T-cell (primary cell): ENCODE measurements around the gene PITX3. TPM values are rescaled to one million over a fixed set of nuclear protein-coding genes. Genes with fewer than 3 reads are reported as not detected.

Experiments used
- ATAC-seq, 4 experiments: fragments of 200-7000 bp in 3 of 4; fragments of 150-1000 bp in 1 of 4; cut with Tn5 transposase; replicated peaks in 1 of 4; 1 replicate in 3 of 4; 2 replicates in 1 of 4; pipeline ENCODE4 v1.10.0; 2021; ENCODE audit warnings: moderate library complexity in 3 of 4, mild to moderate bottlenecking in 2 of 4, moderate number of reproducible peaks in 1 of 4
- CTCF ChIA-PET, 2 donors: fragments of 300-600 bp; sonication (Branson Sonifier 250); formaldehyde crosslinking; loops; one replicate each; lab custom pipeline; 2022; ENCODE audit warnings: antibody characterized with exemption in 2 of 2; lab: Charles Lee
- POLR2A ChIA-PET, 2 donors: fragments of 300-600 bp; sonication (Branson Sonifier 250); formaldehyde crosslinking; loops; one replicate each; lab custom pipeline; 2022; ENCODE audit warnings: antibody characterized with exemption in 2 of 2; lab: Charles Lee
- DNase-seq, 35 experiments: peaks; one replicate each; pipeline versions ENCODE4 v3.0.0 to v3.0.0-alpha.2; 2013 to 2023
- H3K27ac ChIP-seq: one replicate; pipeline ENCODE4 v1.5.1; 2013; ENCODE audit warnings: low read length
- H3K27me3 ChIP-seq, 2 experiments: replicated peaks in 1 of 2; 1 replicate in 1 of 2; 2 replicates in 1 of 2; pipeline versions ENCODE4 v1.6.1 to v1.7.0; 2013; ENCODE audit warnings: low read length in 1 of 2, mixed read lengths in 1 of 2; ENCODE audit not compliant: control insufficient read depth in 2 of 2, insufficient read depth in 2 of 2; ENCODE audit errors: extremely low read depth in 1 of 2
- H3K36me3 ChIP-seq, 2 donors: 1 replicate in 1 of 2; 2 replicates in 1 of 2; pipeline versions ENCODE4 v1.6.1 to v1.7.0; 2013; ENCODE audit warnings: low read length in 1 of 2; ENCODE audit not compliant: control insufficient read depth in 2 of 2, insufficient read depth in 1 of 2; ENCODE audit errors: extremely low read depth in 1 of 2
- H3K4me1 ChIP-seq, 2 experiments: 1 replicate in 1 of 2; 2 replicates in 1 of 2; pipeline versions ENCODE4 v1.6.1 to v1.7.0; 2013; ENCODE audit warnings: low read length in 2 of 2, mixed read lengths in 1 of 2; ENCODE audit not compliant: insufficient read depth in 2 of 2, control insufficient read depth in 1 of 2; ENCODE audit errors: extremely low read depth in 1 of 2
- H3K4me3 ChIP-seq, 2 donors: 1 replicate in 1 of 2; 2 replicates in 1 of 2; pipeline versions ENCODE4 v1.5.1 to v1.7.0; 2013; ENCODE audit warnings: mild to moderate bottlenecking in 2 of 2, low read length in 1 of 2, moderate library complexity in 1 of 2; ENCODE audit not compliant: control insufficient read depth in 1 of 2; ENCODE audit errors: extremely low read depth in 1 of 2
- H3K9me3 ChIP-seq: 2 replicates; pipeline ENCODE4 v1.7.0; 2013
- H3K27ac Mint-ChIP-seq, 2 donors: one replicate each; pipeline ENCODE4 v1.8.0; 2020 to 2021; ENCODE audit warnings: mild to moderate bottlenecking in 2 of 2, mixed read lengths in 2 of 2
- H3K27me3 Mint-ChIP-seq, 2 donors: one replicate each; pipeline ENCODE4 v1.8.0; 2021 to 2022; ENCODE audit warnings: mixed read lengths in 2 of 2
- H3K36me3 Mint-ChIP-seq: one replicate; pipeline ENCODE4 v1.8.0; 2021; ENCODE audit warnings: mixed read lengths
- H3K4me1 Mint-ChIP-seq, 3 donors: one replicate each; pipeline ENCODE4 v1.8.0; 2020 to 2022; ENCODE audit warnings: mixed read lengths in 3 of 3, mild to moderate bottlenecking in 1 of 3
- H3K4me3 Mint-ChIP-seq, 3 donors: one replicate each; pipeline ENCODE4 v1.8.0; 2020 to 2022; ENCODE audit warnings: mild to moderate bottlenecking in 3 of 3, mixed read lengths in 3 of 3, moderate library complexity in 3 of 3
- H3K9me3 Mint-ChIP-seq, 3 donors: one replicate each; pipeline ENCODE4 v1.8.0; 2020 to 2022; ENCODE audit warnings: mixed read lengths in 3 of 3
- WGBS: methylation state at CpG from one replicate; pipeline ENCODE4 v1.1.5; 2013; ENCODE audit warnings: missing lambda C conversion rate; ENCODE audit not compliant: insufficient coverage; 5-methylcytosine and 5-hydroxymethylcytosine counted together
- total RNA-seq, 35 experiments: library from RNA in 6 of 35; stranded (reverse) in 6 of 35; fragments of 120-200 nt in 1 of 35; gene quantifications; one replicate each; pipeline versions ENCODE4 v1.2.1 to v1.2.4 and lab custom pipeline; 2013 to 2026

The PITX3 gene
- total RNA-seq, 5 donors from 2014 or later (not counting 1 experiment from before 2014, with no cell fraction given): not detected

DNA sequence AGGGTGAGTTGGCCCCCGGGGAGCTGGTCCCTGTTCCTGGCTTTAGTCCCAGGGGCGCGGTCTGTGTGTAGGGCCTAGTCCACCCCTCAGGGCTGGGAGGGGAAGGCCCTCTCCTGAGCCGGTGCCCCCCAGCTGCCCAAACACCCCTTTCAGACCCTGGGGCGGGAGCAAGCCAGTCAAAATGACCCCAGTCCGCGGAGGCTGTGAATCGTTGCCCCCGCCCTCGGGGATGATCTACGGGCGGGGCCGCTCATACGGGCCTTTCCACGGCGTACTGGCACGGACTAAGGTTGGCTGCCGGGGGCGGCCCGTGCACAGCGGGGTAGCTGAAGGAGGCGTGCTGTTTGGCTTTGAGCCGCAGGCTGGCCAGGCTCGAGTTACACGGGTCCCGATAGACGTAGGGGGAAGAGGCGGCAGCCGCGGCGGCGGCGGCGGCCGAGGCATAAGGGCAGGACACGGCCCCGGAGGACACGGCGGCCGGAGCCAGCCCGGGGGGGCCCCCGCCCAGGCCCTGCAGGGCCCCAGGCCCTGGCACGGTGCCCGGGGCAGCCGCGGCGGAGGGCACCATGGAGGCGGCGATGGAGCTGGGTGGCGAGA, 10.9 kb downstream of the PITX3 start:
- Histone ChIP-seq H3K27ac (no peak overlapping the region), H3K4me1 (peaks cover 2 to 39% of the 10 kb centered on the region in 2 experiments), H3K27me3 (peaks cover 3 to 81% of the 10 kb centered on the region in 2 experiments), H3K36me3 (no peaks in the 10 kb centered on the region), H3K4me3 (peak overlapping the region; percentile 46 to 76), H3K9me3 (no peaks in the 10 kb centered on the region)
- CTCF ChIA-PET: interaction anchor here (0.5 to 4.0 kb wide), 31 partner anchors 9 to 355 kb away, joined by 3 to 102 read pairs (median 4); partner anchors contain the start of genes FBXL15 (in 1 of the 2) and GBF1 (in 1 of the 2)
- peak in 9 of 35 experiments; percentile 7 to 51 (median 20) for DNase-seq
- Mint-ChIP-seq H3K4me1 (peaks cover 18 to 30% (median 27%) of the 10 kb centered on the region in 3 donors), H3K36me3 (no peaks in the 10 kb centered on the region), H3K27me3 (peaks cover 36 to 56% of the 10 kb centered on the region in 2 donors), H3K4me3 (peak overlapping the region; percentile 75 to 81 (median 81)), H3K27ac (no peak overlapping the region), H3K9me3 (no peaks in the 10 kb centered on the region)
- 2% methylated on average over 47 of the region's 50 CpGs for WGBS
- POLR2A ChIA-PET: interaction anchor here (0.5 to 0.9 kb wide), 5 partner anchors 15 to 204 kb away, joined by 3 to 6 read pairs (median 3); partner anchors contain the start of gene GBF1 (in 1 of the 2)
- ATAC-seq: peak in 3 of 4 experiments; percentile 8 to 24 (median 16)

DNA sequence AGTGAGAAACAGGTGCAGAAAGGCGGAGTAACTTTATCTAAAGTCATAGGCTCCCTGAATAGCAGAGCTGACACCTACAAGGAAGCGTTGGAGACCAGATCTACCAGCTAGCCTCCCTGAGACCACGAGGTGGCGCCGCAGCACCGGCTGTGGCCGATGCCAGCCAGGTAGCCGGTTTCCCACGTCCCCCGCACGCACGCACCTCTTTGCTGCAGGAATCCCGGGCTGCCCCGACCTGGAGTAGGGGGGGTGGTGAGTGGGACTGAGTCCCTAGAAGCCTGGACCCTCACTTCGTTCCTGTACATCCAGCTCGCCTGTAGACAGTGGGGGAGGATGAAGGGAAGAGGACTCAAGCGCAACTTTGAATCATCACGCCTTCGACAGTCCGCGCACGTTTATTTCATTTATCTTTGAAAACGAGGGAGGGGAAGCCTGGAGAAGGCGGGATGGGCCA, 11.5 kb downstream of the PITX3 start:
- no peak overlapping the region for H3K27ac Mint-ChIP-seq
- Histone ChIP-seq H3K9me3 (no peaks in the 10 kb centered on the region), H3K4me3 (peak overlapping the region; percentile 35 to 76), H3K4me1 (peaks cover 2 to 39% of the 10 kb centered on the region in 2 experiments), H3K27me3 (peaks cover 3 to 80% of the 10 kb centered on the region in 2 experiments), H3K36me3 (no peaks in the 10 kb centered on the region), H3K27ac (no peak overlapping the region)
- DNase-seq (peak; percentile 65 to 93 (median 82)), ATAC-seq (peak; percentile 56 to 65 (median 58))
- H3K4me3 Mint-ChIP-seq: peak overlapping the region; percentile 75 to 81 (median 81)
- no peaks in the 10 kb centered on the region for H3K9me3 Mint-ChIP-seq
- POLR2A ChIA-PET: interaction anchor here (0.5 to 0.9 kb wide), 2 partner anchors 49 to 176 kb away, joined by 3 to 6 read pairs; no protein-coding TSS in a partner anchor
- H3K4me1 Mint-ChIP-seq: peaks cover 18 to 30% (median 27%) of the 10 kb centered on the region in 3 donors
- no peaks in the 10 kb centered on the region for H3K36me3 Mint-ChIP-seq
- WGBS: 2% methylated on average over 17 of the region's 24 CpGs
- CTCF ChIA-PET: interaction anchor here (0.5 to 4.0 kb wide), 25 partner anchors 9 to 353 kb away, joined by 3 to 102 read pairs (median 4); partner anchors contain the start of genes FBXL15 (in 1 of the 2), GBF1 (in 1 of the 2) and PITX3 (in 1 of the 2)
- H3K27me3 Mint-ChIP-seq: peaks cover 36 to 53% of the 10 kb centered on the region in 2 donors

DNA sequence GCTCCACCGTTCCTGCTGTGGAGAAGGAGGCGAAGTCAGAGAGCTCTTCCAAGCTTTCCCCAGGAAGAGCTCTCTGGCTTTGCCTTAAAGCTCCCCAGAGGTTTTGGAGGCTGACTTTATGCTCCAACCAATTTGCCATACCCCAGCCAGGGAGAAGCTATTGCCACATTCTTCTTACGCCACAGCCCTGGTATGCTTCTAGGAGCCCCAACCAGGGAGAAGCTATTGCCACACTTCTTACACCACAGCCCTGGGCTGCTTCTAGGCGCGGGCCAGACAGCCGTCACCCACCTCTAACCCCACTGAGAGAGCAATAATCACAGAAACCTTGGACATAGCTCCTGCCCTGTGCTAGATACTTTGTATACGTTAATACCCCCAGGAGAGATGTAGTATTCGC, 14.3 kb downstream of the PITX3 start:
- CTCF ChIA-PET: interaction anchor here (0.7 to 3.4 kb wide), 5 partner anchors 52 to 354 kb away, joined by 3 to 17 read pairs (median 4); no protein-coding TSS in a partner anchor
- Mint-ChIP-seq H3K4me3 (peak overlapping the region in 2 of 3 donors; percentile 21 to 71), H3K4me1 (peaks cover 18 to 30% (median 27%) of the 10 kb centered on the region in 3 donors), H3K27me3 (peaks cover 32 to 51% of the 10 kb centered on the region in 2 donors), H3K36me3 (no peaks in the 10 kb centered on the region), H3K27ac (no peak overlapping the region), H3K9me3 (no peaks in the 10 kb centered on the region)
- no peak for ATAC-seq
- peaks cover 2 to 70% of the 10 kb centered on the region in 2 experiments for H3K27me3 ChIP-seq
- H3K9me3 ChIP-seq: no peaks in the 10 kb centered on the region
- H3K4me3 ChIP-seq: peak overlapping the region in 1 of 2 donors; percentile 17
- peaks cover 2 to 39% of the 10 kb centered on the region in 2 experiments for H3K4me1 ChIP-seq
- DNase-seq: no peak
- no peaks in the 10 kb centered on the region for H3K36me3 ChIP-seq
- POLR2A ChIA-PET: interaction anchor here in 1 of 2 donors (0.6 kb wide), 1 partner anchor 20 kb away, joined by 4 read pairs; no protein-coding TSS in a partner anchor
- H3K27ac ChIP-seq: no peak overlapping the region
- WGBS: 89% methylated on average over 6 of the region's 8 CpGs

- DNase-seq: no peak
- Mint-ChIP-seq H3K36me3 (no peaks in the 10 kb centered on the region), H3K27me3 (peaks cover 28 to 47% of the 10 kb centered on the region in 2 donors), H3K4me1 (peaks cover 18 to 26% (median 24%) of the 10 kb centered on the region in 3 donors), H3K4me3 (peak overlapping the region; percentile 71 to 75 (median 71)), H3K9me3 (no peaks in the 10 kb centered on the region), H3K27ac (peak overlapping the region in 1 of 2 donors; percentile 3)
- Histone ChIP-seq H3K4me3 (peak overlapping the region in 1 of 2 donors; percentile 39), H3K27me3 (peaks cover 2 to 67% of the 10 kb centered on the region in 2 experiments), H3K36me3 (no peaks in the 10 kb centered on the region), H3K9me3 (no peaks in the 10 kb centered on the region), H3K4me1 (peaks cover 2 to 33% of the 10 kb centered on the region in 2 experiments), H3K27ac (no peak overlapping the region)
- WGBS: 60% methylated on average over 7 of the region's 8 CpGs
- ATAC-seq: no peak
- CTCF ChIA-PET: interaction anchor here (0.8 to 3.4 kb wide), 3 partner anchors 52 to 251 kb away, joined by 3 to 17 read pairs (median 4); no protein-coding TSS in a partner anchor
- POLR2A ChIA-PET: no interaction called here
Observed at GRCh38 chr10:102226542-102226870, 14.8 kb downstream of the PITX3 start.

- Mint-ChIP-seq H3K27ac (peak within 1 kb of the TSS in 1 of 2 donors; percentile 17), H3K27me3 (peaks cover 28 to 49% of the 10 kb centered on the region in 2 donors), H3K36me3 (no peaks in the 10 kb centered on the region), H3K4me1 (peaks cover 18 to 25% (median 24%) of the 10 kb centered on the region in 3 donors), H3K4me3 (peak within 1 kb of the TSS; percentile 71 to 75 (median 71)), H3K9me3 (no peaks in the 10 kb centered on the region)
- CTCF ChIA-PET: interaction anchor here (0.8 to 3.4 kb wide), 3 partner anchors 53 to 252 kb away, joined by 3 to 17 read pairs (median 4); no protein-coding TSS in a partner anchor
- Histone ChIP-seq H3K4me1 (peaks cover 2 to 27% of the 10 kb centered on the region in 2 experiments), H3K27ac (no peak within 1 kb of the TSS), H3K36me3 (no peaks in the 10 kb centered on the region), H3K9me3 (no peaks in the 10 kb centered on the region), H3K27me3 (peaks cover 2 to 61% of the 10 kb centered on the region in 2 experiments), H3K4me3 (peak within 1 kb of the TSS; percentile 17 to 39)
- DNase-seq (peak; percentile 62 to 91 (median 80)), ATAC-seq (peak; percentile 88 to 94 (median 92))
- POLR2A ChIA-PET: no interaction called here
- 7% methylated on average over 46 of the region's 47 CpGs for WGBS
Observed at GRCh38 chr10:102225646-102226541, 15.4 kb downstream of the PITX3 start, which contains the start of gene ELOVL3. TSS of gene ELOVL3 (plus strand) at chr10:102226299. CDS start at chr10:102226549, 250 bp downstream.
